IMR-90 (cell line): ENCODE measurements around the gene ZNF775.

Experiments
- CHD1 ChIP-seq: IDR thresholded peaks from 2 replicates; pipeline ENCODE4 v1.6.1; 2012; ENCODE audit warnings: low read depth, low read length, improper control_type of control experiment
- CTCF ChIP-seq: conservative IDR thresholded peaks from 2 replicates; pipeline ENCODE4 v1.5.1; 2012; ENCODE audit warnings: mild to moderate bottlenecking, low read depth, low read length, improper control_type of control experiment
- FOS ChIP-seq: fragments of 150-350 bp; IDR thresholded peaks from 2 replicates; pipeline ENCODE4 v1.6.1; 2016; ENCODE audit warnings: low read depth, low read length
- MAFK ChIP-seq: IDR thresholded peaks from 2 replicates; pipeline ENCODE4 v1.6.1; 2012; ENCODE audit warnings: low read depth, low read length, improper control_type of control experiment
- MAZ ChIP-seq: IDR thresholded peaks from 2 replicates; pipeline ENCODE4 v1.6.1; 2012; ENCODE audit warnings: low read depth, mild to moderate bottlenecking, low read length, improper control_type of control experiment, moderate library complexity, borderline replicate concordance
- MXI1 ChIP-seq: IDR thresholded peaks from 2 replicates; pipeline ENCODE4 v1.6.1; 2012; ENCODE audit warnings: low read depth, mild to moderate bottlenecking, low read length, moderate library complexity, borderline replicate concordance
- NFE2L2 ChIP-seq: fragments of 150-350 bp; IDR thresholded peaks from 2 replicates; pipeline ENCODE4 v1.6.1; 2016; ENCODE audit warnings: low read depth, mild to moderate bottlenecking, low read length
- POLR2A ChIP-seq: IDR thresholded peaks from 2 replicates; pipeline ENCODE4 v1.6.1; 2012; ENCODE audit warnings: mild to moderate bottlenecking, low read depth, low read length
- RAD21 ChIP-seq: IDR thresholded peaks from 2 replicates; pipeline ENCODE4 v1.6.1; 2012; ENCODE audit warnings: low read length, improper control_type of control experiment
- RFX5 ChIP-seq: IDR thresholded peaks from 2 replicates; pipeline ENCODE4 v1.8.0; 2012; ENCODE audit warnings: low read depth, mild to moderate bottlenecking, low read length, moderate library complexity
- USF2 ChIP-seq: fragments of 150-350 bp; IDR thresholded peaks from 2 replicates; pipeline ENCODE4 v1.6.1; 2017; ENCODE audit warnings: mild to moderate bottlenecking, antibody characterized with exemption, low read length, low read depth
- TF ChIP-seq, protein P1 (sequence below): fragments of 150-350 bp; IDR thresholded peaks from 2 replicates; pipeline ENCODE4 v1.6.1; 2016; ENCODE audit warnings: low read depth, mild to moderate bottlenecking, low read length, moderate library complexity, borderline replicate concordance

- TF ChIP-seq FOS: no peak
- TF ChIP-seq RFX5: no peak
- no peak for TF ChIP-seq USF2
- TF ChIP-seq CTCF: no peak
- TF ChIP-seq POLR2A: no peak
- no peak for TF ChIP-seq NFE2L2
- no peak for TF ChIP-seq MAZ
- no peak for TF ChIP-seq RAD21
- TF ChIP-seq CHD1: no peak
- TF ChIP-seq MAFK: no peak
- TF ChIP-seq MXI1: no peak
- TF ChIP-seq, protein P1, sequence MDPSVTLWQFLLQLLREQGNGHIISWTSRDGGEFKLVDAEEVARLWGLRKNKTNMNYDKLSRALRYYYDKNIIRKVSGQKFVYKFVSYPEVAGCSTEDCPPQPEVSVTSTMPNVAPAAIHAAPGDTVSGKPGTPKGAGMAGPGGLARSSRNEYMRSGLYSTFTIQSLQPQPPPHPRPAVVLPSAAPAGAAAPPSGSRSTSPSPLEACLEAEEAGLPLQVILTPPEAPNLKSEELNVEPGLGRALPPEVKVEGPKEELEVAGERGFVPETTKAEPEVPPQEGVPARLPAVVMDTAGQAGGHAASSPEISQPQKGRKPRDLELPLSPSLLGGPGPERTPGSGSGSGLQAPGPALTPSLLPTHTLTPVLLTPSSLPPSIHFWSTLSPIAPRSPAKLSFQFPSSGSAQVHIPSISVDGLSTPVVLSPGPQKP: no peak
These were observed 22.3 kb downstream of the ZNF775 start for GRCh38 chr7:150401424-150401790.
